Activated T-cell treated with anti-CD3 and anti-CD28 coated beads, Interleukin-2, amount 50 U/mL, for 24 hours (primary cell): ENCODE results near the gene STXBP6.

Experiments
- DNase-seq: peaks from one replicate; pipeline ENCODE4 v3.0.0-alpha.2; 2020
- H3K27ac Mint-ChIP-seq: 2 replicates; pipeline ENCODE4 v1.8.0; 2020; ENCODE audit warnings: mild to moderate bottlenecking, mixed read lengths
- H3K27me3 Mint-ChIP-seq: 2 replicates; pipeline ENCODE4 v1.8.0; 2020; ENCODE audit warnings: mixed read lengths
- H3K36me3 Mint-ChIP-seq: 2 replicates; pipeline ENCODE4 v1.8.0; 2020; ENCODE audit warnings: low read depth, mixed read lengths
- H3K4me1 Mint-ChIP-seq: 2 replicates; pipeline ENCODE4 v1.8.0; 2020; ENCODE audit warnings: low read depth, mixed read lengths
- H3K4me3 Mint-ChIP-seq: 2 replicates; pipeline ENCODE4 v1.8.0; 2020; ENCODE audit warnings: mild to moderate bottlenecking, moderate library complexity, mixed read lengths
- H3K9me3 Mint-ChIP-seq: 2 replicates; pipeline ENCODE4 v1.8.0; 2020; ENCODE audit warnings: mixed read lengths

Gene STXBP6

GRCh38 chr14:24883576-24883975 is 166.4 kb downstream of the STXBP6 start:
- Mint-ChIP-seq H3K27me3 (peaks cover 23% of the 10 kb centered on the region), H3K36me3 (no peaks in the 10 kb centered on the region), H3K4me1 (no peaks in the 10 kb centered on the region), H3K9me3 (no peaks in the 10 kb centered on the region), H3K27ac (no peak overlapping the region), H3K4me3 (no peak overlapping the region)
- no peak for DNase-seq

- Mint-ChIP-seq H3K4me3 (no peak overlapping the region), H3K9me3 (no peaks in the 10 kb centered on the region), H3K27ac (no peak overlapping the region), H3K36me3 (no peaks in the 10 kb centered on the region), H3K27me3 (peaks cover 14% of the 10 kb centered on the region), H3K4me1 (no peaks in the 10 kb centered on the region)
- no peak for DNase-seq
Observed at GRCh38 chr14:24881116-24881893, 168.6 kb downstream of the STXBP6 start.

- Mint-ChIP-seq H3K27me3 (peaks cover 13% of the 10 kb centered on the region), H3K4me3 (no peak overlapping the region), H3K9me3 (no peaks in the 10 kb centered on the region), H3K4me1 (no peaks in the 10 kb centered on the region), H3K36me3 (no peaks in the 10 kb centered on the region), H3K27ac (no peak overlapping the region)
- DNase-seq = no peak
Observed at GRCh38 chr14:24880689-24881088, 169.3 kb downstream of the STXBP6 start.

GRCh38 chr14:24879661-24880386 is 170.1 kb downstream of the STXBP6 start:
- Mint-ChIP-seq H3K4me3 (no peak overlapping the region), H3K9me3 (no peaks in the 10 kb centered on the region), H3K4me1 (no peaks in the 10 kb centered on the region), H3K36me3 (no peaks in the 10 kb centered on the region), H3K27ac (no peak overlapping the region), H3K27me3 (peaks cover 15% of the 10 kb centered on the region)
- DNase-seq = no peak

- H3K4me3 Mint-ChIP-seq = no peak overlapping the region
- H3K27ac Mint-ChIP-seq = no peak overlapping the region
- DNase-seq = no peak
- H3K27me3 Mint-ChIP-seq = peaks cover 24% of the 10 kb centered on the region
- H3K4me1 Mint-ChIP-seq = no peaks in the 10 kb centered on the region
- H3K36me3 Mint-ChIP-seq = no peaks in the 10 kb centered on the region
- H3K9me3 Mint-ChIP-seq = no peaks in the 10 kb centered on the region
Observed at GRCh38 chr14:24876996-24877395, 173.0 kb downstream of the STXBP6 start.

- Mint-ChIP-seq H3K27ac (no peak overlapping the region), H3K4me1 (no peaks in the 10 kb centered on the region), H3K27me3 (peaks cover 22% of the 10 kb centered on the region), H3K9me3 (no peaks in the 10 kb centered on the region), H3K4me3 (no peak overlapping the region), H3K36me3 (no peaks in the 10 kb centered on the region)
- DNase-seq = no peak
Observed at GRCh38 chr14:24875991-24876878, 173.7 kb downstream of the STXBP6 start.

GRCh38 chr14:24875203-24875838 is 174.6 kb downstream of the STXBP6 start:
- H3K27me3 Mint-ChIP-seq = peaks cover 19% of the 10 kb centered on the region
- H3K36me3 Mint-ChIP-seq = no peaks in the 10 kb centered on the region
- DNase-seq = no peak
- no peak overlapping the region for H3K4me3 Mint-ChIP-seq
- H3K4me1 Mint-ChIP-seq = no peaks in the 10 kb centered on the region
- H3K9me3 Mint-ChIP-seq = no peaks in the 10 kb centered on the region
- no peak overlapping the region for H3K27ac Mint-ChIP-seq

GRCh38 chr14:24874514-24875202 is 175.3 kb downstream of the STXBP6 start:
- Mint-ChIP-seq H3K27ac (no peak overlapping the region), H3K27me3 (peaks cover 16% of the 10 kb centered on the region), H3K4me1 (no peaks in the 10 kb centered on the region), H3K9me3 (no peaks in the 10 kb centered on the region), H3K36me3 (no peaks in the 10 kb centered on the region), H3K4me3 (no peak overlapping the region)
- DNase-seq = no peak

- H3K27me3 Mint-ChIP-seq = peaks cover 16% of the 10 kb centered on the region
- no peak overlapping the region for H3K4me3 Mint-ChIP-seq
- no peak overlapping the region for H3K27ac Mint-ChIP-seq
- no peaks in the 10 kb centered on the region for H3K36me3 Mint-ChIP-seq
- no peaks in the 10 kb centered on the region for H3K9me3 Mint-ChIP-seq
- H3K4me1 Mint-ChIP-seq = no peaks in the 10 kb centered on the region
- no peak for DNase-seq
Observed at GRCh38 chr14:24873551-24873950, 176.4 kb downstream of the STXBP6 start.

GRCh38 chr14:24870949-24871701 is 178.8 kb downstream of the STXBP6 start:
- H3K27ac Mint-ChIP-seq = no peak overlapping the region

GRCh38 chr14:24868389-24868788 is 181.6 kb downstream of the STXBP6 start:
- Mint-ChIP-seq H3K9me3 (no peaks in the 10 kb centered on the region), H3K4me1 (no peaks in the 10 kb centered on the region), H3K4me3 (no peak overlapping the region), H3K27me3 (peaks cover 6% of the 10 kb centered on the region), H3K27ac (no peak overlapping the region), H3K36me3 (no peaks in the 10 kb centered on the region)
- no peak for DNase-seq

More at GRCh38 chr14:24870949-24871701, 178.8 kb downstream of the STXBP6 start:
- Mint-ChIP-seq H3K27me3 (peaks cover 16% of the 10 kb centered on the region), H3K9me3 (no peaks in the 10 kb centered on the region), H3K4me3 (no peak overlapping the region), H3K4me1 (no peaks in the 10 kb centered on the region), H3K36me3 (no peaks in the 10 kb centered on the region)
- DNase-seq = no peak

GRCh38 chr14:24866067-24866639 is 183.8 kb downstream of the STXBP6 start:
- no peaks in the 10 kb centered on the region for H3K36me3 Mint-ChIP-seq
- peaks cover 6% of the 10 kb centered on the region for H3K27me3 Mint-ChIP-seq
- H3K4me3 Mint-ChIP-seq = no peak overlapping the region
- no peaks in the 10 kb centered on the region for H3K9me3 Mint-ChIP-seq
- no peak for DNase-seq
- H3K4me1 Mint-ChIP-seq = no peaks in the 10 kb centered on the region
- H3K27ac Mint-ChIP-seq = no peak overlapping the region
